Right lobe of liver (tissue), 4 donors: ENCODE measurements around the gene RAP1GAP.

Source experiments
- POLR2A ChIP-seq: fragments of 450-650 bp; IDR thresholded peaks from one replicate; pipeline ENCODE4 v1.6.1; 2017; ENCODE audit warnings: antibody characterized with exemption, mild to moderate bottlenecking
- TF ChIP-seq, protein P1 (sequence below), 4 donors: fragments of 200-600 bp in 3 of 4; fragments of 450-650 bp in 1 of 4; IDR thresholded peaks; one replicate each; pipeline versions ENCODE4 v1.5.1 to v1.8.0; 2016 to 2022; ENCODE audit warnings: antibody characterized with exemption in 4 of 4, mild to moderate bottlenecking in 2 of 4
- donor health status: DM: no; HTN: no; CAD: no.
- donor health status: DM: no; HTN: no; CAD: no.
- donor health status: DM: no; HTN: yes; CAD: no.

DNA sequence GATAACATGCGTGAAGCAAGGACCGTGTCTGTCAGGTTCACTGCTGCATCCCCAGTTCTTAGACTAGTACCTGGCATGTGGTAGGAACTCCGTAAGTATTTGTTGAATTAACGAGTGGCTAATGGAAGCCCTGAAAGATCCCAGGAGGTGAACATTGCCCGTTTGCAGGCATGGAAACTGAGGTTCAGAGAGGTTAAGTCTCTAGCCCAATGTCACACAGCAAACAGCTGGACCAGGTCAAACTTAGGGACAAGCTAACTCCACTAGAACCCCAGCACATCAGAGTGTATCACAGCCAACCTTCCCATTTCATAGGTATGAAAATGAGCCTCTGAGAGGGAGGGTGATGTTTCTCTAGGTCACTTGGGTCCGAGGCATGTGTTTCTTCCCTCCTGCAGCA is 27.6 kb downstream of the RAP1GAP start:
- TF ChIP-seq, protein P1, sequence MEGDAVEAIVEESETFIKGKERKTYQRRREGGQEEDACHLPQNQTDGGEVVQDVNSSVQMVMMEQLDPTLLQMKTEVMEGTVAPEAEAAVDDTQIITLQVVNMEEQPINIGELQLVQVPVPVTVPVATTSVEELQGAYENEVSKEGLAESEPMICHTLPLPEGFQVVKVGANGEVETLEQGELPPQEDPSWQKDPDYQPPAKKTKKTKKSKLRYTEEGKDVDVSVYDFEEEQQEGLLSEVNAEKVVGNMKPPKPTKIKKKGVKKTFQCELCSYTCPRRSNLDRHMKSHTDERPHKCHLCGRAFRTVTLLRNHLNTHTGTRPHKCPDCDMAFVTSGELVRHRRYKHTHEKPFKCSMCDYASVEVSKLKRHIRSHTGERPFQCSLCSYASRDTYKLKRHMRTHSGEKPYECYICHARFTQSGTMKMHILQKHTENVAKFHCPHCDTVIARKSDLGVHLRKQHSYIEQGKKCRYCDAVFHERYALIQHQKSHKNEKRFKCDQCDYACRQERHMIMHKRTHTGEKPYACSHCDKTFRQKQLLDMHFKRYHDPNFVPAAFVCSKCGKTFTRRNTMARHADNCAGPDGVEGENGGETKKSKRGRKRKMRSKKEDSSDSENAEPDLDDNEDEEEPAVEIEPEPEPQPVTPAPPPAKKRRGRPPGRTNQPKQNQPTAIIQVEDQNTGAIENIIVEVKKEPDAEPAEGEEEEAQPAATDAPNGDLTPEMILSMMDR (IDR thresholded peaks at IDR 0.05), result no peak
- TF ChIP-seq POLR2A, result no peak
